ENCODE measurements around the gene SHISA9. TPM values are rescaled to one million over a fixed set of nuclear protein-coding genes. Genes with fewer than 3 reads are reported as not detected.

SHISA9 gene
- total and polyA plus RNA-seq, 4 donors: under 0.01 to 0.46 (median 0.07) TPM

DNA sequence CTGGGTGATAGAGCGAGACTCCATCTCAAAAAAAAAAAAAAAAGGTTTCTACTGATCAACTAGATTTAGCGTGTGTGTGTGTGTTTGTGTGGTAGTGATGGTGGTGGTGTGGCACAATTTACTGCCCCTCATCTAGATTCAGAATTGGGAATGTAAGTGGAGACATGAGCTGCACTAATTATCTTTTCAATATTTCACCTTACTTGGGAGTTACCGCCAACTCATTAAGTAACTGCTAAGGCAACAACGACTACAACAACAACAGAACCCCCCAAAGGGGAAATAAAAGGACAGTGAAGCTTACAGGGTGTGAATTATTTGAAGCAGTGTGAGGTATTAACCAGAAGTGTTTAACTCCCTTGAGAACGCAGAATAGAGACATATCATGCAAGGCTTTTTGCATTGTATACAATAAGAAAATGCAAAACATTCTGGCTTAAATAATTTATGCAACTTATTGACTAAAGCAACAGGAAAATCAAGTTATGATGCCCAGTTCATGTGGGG, 180.5 kb downstream of the SHISA9 start:
- TF ChIP-seq, protein P1, sequence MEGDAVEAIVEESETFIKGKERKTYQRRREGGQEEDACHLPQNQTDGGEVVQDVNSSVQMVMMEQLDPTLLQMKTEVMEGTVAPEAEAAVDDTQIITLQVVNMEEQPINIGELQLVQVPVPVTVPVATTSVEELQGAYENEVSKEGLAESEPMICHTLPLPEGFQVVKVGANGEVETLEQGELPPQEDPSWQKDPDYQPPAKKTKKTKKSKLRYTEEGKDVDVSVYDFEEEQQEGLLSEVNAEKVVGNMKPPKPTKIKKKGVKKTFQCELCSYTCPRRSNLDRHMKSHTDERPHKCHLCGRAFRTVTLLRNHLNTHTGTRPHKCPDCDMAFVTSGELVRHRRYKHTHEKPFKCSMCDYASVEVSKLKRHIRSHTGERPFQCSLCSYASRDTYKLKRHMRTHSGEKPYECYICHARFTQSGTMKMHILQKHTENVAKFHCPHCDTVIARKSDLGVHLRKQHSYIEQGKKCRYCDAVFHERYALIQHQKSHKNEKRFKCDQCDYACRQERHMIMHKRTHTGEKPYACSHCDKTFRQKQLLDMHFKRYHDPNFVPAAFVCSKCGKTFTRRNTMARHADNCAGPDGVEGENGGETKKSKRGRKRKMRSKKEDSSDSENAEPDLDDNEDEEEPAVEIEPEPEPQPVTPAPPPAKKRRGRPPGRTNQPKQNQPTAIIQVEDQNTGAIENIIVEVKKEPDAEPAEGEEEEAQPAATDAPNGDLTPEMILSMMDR (IDR thresholded peaks at IDR 0.05; ENCODE audit: control extremely low read depth, extremely low read depth): no peak
- ATAC-seq (ENCODE audit: insufficient read depth, low FRiP score): no peak
- WGBS, 2 donors: 82 to 84% methylated on average over 5 of the region's 5 CpGs
- H3K4me1 ChIP-seq (ENCODE audit: control insufficient read depth in 5 of 5, insufficient read depth in 5 of 5, low read length in 5 of 5): no peaks in the 10 kb centered on the region
- no peak overlapping the region for H3K4me3 ChIP-seq
- no peak for DNase-seq
- H3K9ac ChIP-seq (ENCODE audit: insufficient read depth in 1 of 2, low read length in 2 of 2): no peak overlapping the region
- peaks cover 0 to 5% (median 0%) of the 10 kb centered on the region in 4 donors for H3K9me3 ChIP-seq (ENCODE audit: control insufficient read depth in 4 of 4, insufficient read depth in 3 of 4, low read length in 3 of 4)
- H3K27ac ChIP-seq (ENCODE audit: low read depth in 1 of 2, low read length in 1 of 2): no peak overlapping the region
- no peaks in the 10 kb centered on the region for H3K27me3 ChIP-seq (ENCODE audit: control insufficient read depth in 3 of 3, insufficient read depth in 3 of 3, low read length in 2 of 3)
- H3K36me3 ChIP-seq (ENCODE audit: control insufficient read depth in 4 of 4, insufficient read depth in 4 of 4, low read length in 4 of 4): no peaks in the 10 kb centered on the region

DNA sequence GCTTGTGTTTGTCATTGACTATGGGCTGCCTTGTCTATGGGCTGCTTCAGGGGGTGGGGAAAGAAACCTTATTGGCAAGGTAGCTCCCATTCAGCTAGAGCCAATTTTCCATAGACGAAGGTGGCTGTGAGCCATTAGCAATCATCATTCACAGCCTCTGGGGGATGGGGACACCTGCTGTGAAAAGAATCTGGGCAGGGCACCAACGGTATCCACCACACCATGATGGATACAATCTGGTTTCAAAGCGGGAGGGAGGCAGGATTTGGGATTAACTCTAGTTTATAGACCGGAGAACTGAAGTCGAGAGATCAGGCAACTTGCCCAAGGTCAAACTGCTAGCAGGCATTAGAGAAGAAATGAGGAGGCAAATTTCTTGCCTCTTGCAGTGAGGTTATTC, 182.3 kb downstream of the SHISA9 start:
- Histone ChIP-seq H3K36me3 (ENCODE audit: control insufficient read depth in 4 of 4, insufficient read depth in 4 of 4, low read length in 4 of 4) (no peaks in the 10 kb centered on the region), H3K27ac (ENCODE audit: low read depth in 1 of 2, low read length in 1 of 2) (no peak overlapping the region), H3K9me3 (ENCODE audit: control insufficient read depth in 4 of 4, insufficient read depth in 3 of 4, low read length in 3 of 4) (peaks cover 0 to 5% (median 0%) of the 10 kb centered on the region in 4 donors), H3K27me3 (ENCODE audit: control insufficient read depth in 3 of 3, insufficient read depth in 3 of 3, low read length in 2 of 3) (no peaks in the 10 kb centered on the region), H3K9ac (ENCODE audit: insufficient read depth in 1 of 2, low read length in 2 of 2) (no peak overlapping the region), H3K4me3 (no peak overlapping the region), H3K4me1 (ENCODE audit: control insufficient read depth in 5 of 5, insufficient read depth in 5 of 5, low read length in 5 of 5) (no peaks in the 10 kb centered on the region)
- DNase-seq (no peak), ATAC-seq (ENCODE audit: insufficient read depth, low FRiP score) (no peak)
- 61 to 64% methylated on average over 5 of the region's 5 CpGs for WGBS, 2 donors
- TF ChIP-seq, protein P1 (IDR thresholded peaks at IDR 0.05; ENCODE audit: control extremely low read depth, extremely low read depth): no peak

- TF ChIP-seq, protein P1 (IDR thresholded peaks at IDR 0.05; ENCODE audit: control extremely low read depth, extremely low read depth): no peak
- DNase-seq: no peak
Observed at GRCh38 chr16:13084331-13084730, 182.9 kb downstream of the SHISA9 start.

DNA sequence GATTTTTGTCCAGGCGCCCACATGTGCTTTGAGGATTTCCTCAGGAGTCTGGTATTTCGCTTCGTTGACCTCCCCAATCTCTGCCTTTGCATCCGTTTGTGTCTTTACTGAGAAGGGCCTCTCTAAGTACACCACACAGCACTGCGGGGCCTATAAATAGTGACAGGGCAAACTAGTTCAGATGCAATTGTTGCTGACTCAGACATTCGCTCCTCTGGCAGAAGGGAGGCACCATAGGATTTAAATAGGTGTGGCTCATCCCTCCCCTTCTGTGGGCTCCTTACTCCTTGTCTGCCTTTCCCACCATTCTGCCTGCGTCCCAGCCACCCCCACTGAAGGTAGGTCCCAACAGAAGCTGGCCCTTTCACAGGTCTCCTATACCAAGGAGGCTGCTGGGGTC, 192.3 kb downstream of the SHISA9 start:
- no peak overlapping the region for H3K27ac ChIP-seq (ENCODE audit: low read depth in 1 of 2, low read length in 1 of 2)
- no peaks in the 10 kb centered on the region for H3K4me1 ChIP-seq (ENCODE audit: control insufficient read depth in 5 of 5, insufficient read depth in 5 of 5, low read length in 5 of 5)
- TF ChIP-seq, protein P1 (IDR thresholded peaks at IDR 0.05; ENCODE audit: control extremely low read depth, extremely low read depth): no peak
- H3K36me3 ChIP-seq (ENCODE audit: control insufficient read depth in 4 of 4, insufficient read depth in 4 of 4, low read length in 4 of 4): no peaks in the 10 kb centered on the region
- no peak for DNase-seq
- H3K27me3 ChIP-seq (ENCODE audit: control insufficient read depth in 3 of 3, insufficient read depth in 3 of 3, low read length in 2 of 3): no peaks in the 10 kb centered on the region
- no peak overlapping the region for H3K9ac ChIP-seq (ENCODE audit: insufficient read depth in 1 of 2, low read length in 2 of 2)
- peaks cover 0 to 13% (median 2%) of the 10 kb centered on the region in 4 donors for H3K9me3 ChIP-seq (ENCODE audit: control insufficient read depth in 4 of 4, insufficient read depth in 3 of 4, low read length in 3 of 4)
- no peak overlapping the region for H3K4me3 ChIP-seq
- 58 to 64% methylated on average over 7 of the region's 7 CpGs for WGBS, 2 donors
- no peak for ATAC-seq (ENCODE audit: insufficient read depth, low FRiP score)

More at GRCh38 chr16:13084331-13084730, 182.9 kb downstream of the SHISA9 start:
- H3K4me1 ChIP-seq (ENCODE audit: control insufficient read depth in 5 of 5, insufficient read depth in 5 of 5, low read length in 5 of 5): no peaks in the 10 kb centered on the region
- H3K36me3 ChIP-seq (ENCODE audit: control insufficient read depth in 4 of 4, insufficient read depth in 4 of 4, low read length in 4 of 4): no peaks in the 10 kb centered on the region
- peaks cover 0 to 5% (median 0%) of the 10 kb centered on the region in 4 donors for H3K9me3 ChIP-seq (ENCODE audit: control insufficient read depth in 4 of 4, insufficient read depth in 3 of 4, low read length in 3 of 4)
- H3K27ac ChIP-seq (ENCODE audit: low read depth in 1 of 2, low read length in 1 of 2): no peak overlapping the region
- no peak for ATAC-seq (ENCODE audit: insufficient read depth, low FRiP score)
- H3K4me3 ChIP-seq: no peak overlapping the region
- no peak overlapping the region for H3K9ac ChIP-seq (ENCODE audit: insufficient read depth in 1 of 2, low read length in 2 of 2)
- no peaks in the 10 kb centered on the region for H3K27me3 ChIP-seq (ENCODE audit: control insufficient read depth in 3 of 3, insufficient read depth in 3 of 3, low read length in 2 of 3)
- WGBS, 2 donors: 58 to 72% methylated on average over 2 of the region's 2 CpGs
